ENCODE measurements around the gene MT1A. TPM values are rescaled to one million over a fixed set of nuclear protein-coding genes. Genes with fewer than 3 reads are reported as not detected.

MT1A gene
- total RNA-seq, 2 experiments from 2014 or later: not detected

DNA sequence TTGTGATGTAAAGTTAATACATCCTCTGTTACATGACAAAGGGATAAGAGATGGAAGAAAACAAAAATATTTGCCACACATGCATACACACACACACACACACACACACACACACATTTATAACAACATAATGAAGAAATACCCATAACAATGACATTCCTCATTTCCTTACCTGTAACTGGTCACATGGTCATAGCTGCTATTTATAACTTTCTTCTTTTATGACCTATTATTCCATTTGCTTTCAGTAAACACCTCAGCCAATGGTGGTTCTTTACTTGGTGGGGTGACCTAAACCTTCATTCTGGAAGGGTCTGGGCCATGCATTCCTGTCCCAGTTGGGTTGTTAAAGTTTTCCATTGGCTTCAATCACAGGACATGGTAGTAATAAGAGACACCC, 24.8 kb upstream of the MT1A start:
- POLR2A ChIA-PET: interaction anchor here (1.0 kb wide), 1 partner anchor 12 kb away, joined by 3 read pairs; the partner anchor contains the start of gene MT1E
- no peak overlapping the region for H3K4me3 Mint-ChIP-seq
- H3K27me3 ChIP-seq (ENCODE audit: control insufficient read depth in 1 of 2, insufficient read depth in 2 of 2, low read length in 2 of 2): peaks cover 7 to 8% of the 10 kb centered on the region in 2 experiments
- H3K27ac ChIP-seq (ENCODE audit: low read depth in 1 of 2, low read length in 2 of 2): no peak overlapping the region
- H3K4me1 Mint-ChIP-seq (ENCODE audit: low read depth): peaks cover 34% of the 10 kb centered on the region
- peaks cover 9% of the 10 kb centered on the region for H3K27me3 Mint-ChIP-seq
- no peaks in the 10 kb centered on the region for H3K9me3 Mint-ChIP-seq
- peaks cover 44% of the 10 kb centered on the region for H3K4me1 ChIP-seq (ENCODE audit: insufficient read depth, low read length)
- no peak overlapping the region for H3K27ac Mint-ChIP-seq
- ATAC-seq (ENCODE audit: poor library complexity): no peak
- no peaks in the 10 kb centered on the region for H3K9me3 ChIP-seq (ENCODE audit: control insufficient read depth in 1 of 2, insufficient read depth in 1 of 2, low read length in 2 of 2)
- DNase-seq: no peak
- TF ChIP-seq, protein P1, sequence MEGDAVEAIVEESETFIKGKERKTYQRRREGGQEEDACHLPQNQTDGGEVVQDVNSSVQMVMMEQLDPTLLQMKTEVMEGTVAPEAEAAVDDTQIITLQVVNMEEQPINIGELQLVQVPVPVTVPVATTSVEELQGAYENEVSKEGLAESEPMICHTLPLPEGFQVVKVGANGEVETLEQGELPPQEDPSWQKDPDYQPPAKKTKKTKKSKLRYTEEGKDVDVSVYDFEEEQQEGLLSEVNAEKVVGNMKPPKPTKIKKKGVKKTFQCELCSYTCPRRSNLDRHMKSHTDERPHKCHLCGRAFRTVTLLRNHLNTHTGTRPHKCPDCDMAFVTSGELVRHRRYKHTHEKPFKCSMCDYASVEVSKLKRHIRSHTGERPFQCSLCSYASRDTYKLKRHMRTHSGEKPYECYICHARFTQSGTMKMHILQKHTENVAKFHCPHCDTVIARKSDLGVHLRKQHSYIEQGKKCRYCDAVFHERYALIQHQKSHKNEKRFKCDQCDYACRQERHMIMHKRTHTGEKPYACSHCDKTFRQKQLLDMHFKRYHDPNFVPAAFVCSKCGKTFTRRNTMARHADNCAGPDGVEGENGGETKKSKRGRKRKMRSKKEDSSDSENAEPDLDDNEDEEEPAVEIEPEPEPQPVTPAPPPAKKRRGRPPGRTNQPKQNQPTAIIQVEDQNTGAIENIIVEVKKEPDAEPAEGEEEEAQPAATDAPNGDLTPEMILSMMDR (IDR thresholded peaks at IDR 0.05): no peak
- H3K36me3 Mint-ChIP-seq (ENCODE audit: low read depth): no peaks in the 10 kb centered on the region
- H3K4me3 ChIP-seq (ENCODE audit: low read length): no peak overlapping the region
- H3K36me3 ChIP-seq (ENCODE audit: insufficient read depth, low read length): no peaks in the 10 kb centered on the region
- intact Hi-C loops (cut with DNase I, micrococcal nuclease): no loop called here
- CTCF ChIA-PET: no interaction called here

DNA sequence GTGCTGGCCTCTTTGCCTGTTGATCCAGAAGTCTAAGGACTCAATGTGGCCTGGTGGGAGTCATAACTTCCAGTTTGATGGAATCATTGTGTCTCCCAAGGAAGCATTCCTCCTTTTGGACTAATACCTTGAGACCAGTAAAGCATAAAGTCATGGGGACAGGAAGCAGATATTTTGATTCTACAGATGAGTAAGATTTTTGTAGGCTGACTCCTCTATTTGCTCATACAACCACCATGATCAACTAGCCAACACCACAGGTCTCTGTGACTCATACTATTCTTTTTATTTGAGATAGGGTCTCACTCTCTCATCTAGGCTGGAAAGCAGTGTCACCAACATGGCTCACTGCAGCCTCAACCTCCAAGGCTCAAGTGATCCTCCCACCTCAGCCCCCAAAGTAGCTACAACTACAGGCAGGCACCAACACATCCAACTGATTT, 23.9 kb upstream of the MT1A start:
- ATAC-seq (ENCODE audit: poor library complexity) (no peak), DNase-seq (no peak)
- TF ChIP-seq, protein P1 (IDR thresholded peaks at IDR 0.05): no peak
- Histone ChIP-seq H3K4me1 (ENCODE audit: insufficient read depth, low read length) (peaks cover 35% of the 10 kb centered on the region), H3K4me3 (ENCODE audit: low read length) (no peak overlapping the region), H3K27me3 (ENCODE audit: control insufficient read depth in 1 of 2, insufficient read depth in 2 of 2, low read length in 2 of 2) (peaks cover 7 to 8% of the 10 kb centered on the region in 2 experiments), H3K9me3 (ENCODE audit: control insufficient read depth in 1 of 2, insufficient read depth in 1 of 2, low read length in 2 of 2) (no peaks in the 10 kb centered on the region), H3K36me3 (ENCODE audit: insufficient read depth, low read length) (no peaks in the 10 kb centered on the region), H3K27ac (ENCODE audit: low read depth in 1 of 2, low read length in 2 of 2) (no peak overlapping the region)
- Mint-ChIP-seq H3K27me3 (peaks cover 13% of the 10 kb centered on the region), H3K4me3 (no peak overlapping the region), H3K4me1 (ENCODE audit: low read depth) (peaks cover 26% of the 10 kb centered on the region), H3K9me3 (no peaks in the 10 kb centered on the region), H3K36me3 (ENCODE audit: low read depth) (no peaks in the 10 kb centered on the region), H3K27ac (no peak overlapping the region)
- ChIA-PET POLR2A (no interaction called here), CTCF (no interaction called here)
- intact Hi-C loops (cut with DNase I, micrococcal nuclease): no loop called here

DNA sequence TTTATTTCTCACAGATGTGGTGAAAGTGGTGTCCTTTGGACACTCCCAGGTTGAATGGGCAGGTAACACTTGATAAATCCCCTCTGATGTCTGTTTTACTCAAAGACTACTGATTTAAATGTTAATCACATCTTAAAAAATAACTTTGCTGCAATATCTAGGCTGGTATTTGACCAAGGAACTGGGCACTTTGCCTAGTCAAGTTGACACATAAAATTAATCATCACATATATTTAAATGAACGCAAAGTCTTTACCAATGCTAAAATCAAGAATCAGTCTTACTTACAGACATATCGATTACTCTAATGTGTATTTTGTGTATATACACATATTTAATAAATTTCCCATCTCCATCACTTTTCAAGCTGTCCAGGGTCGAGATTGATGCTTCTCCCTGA, 23.1 kb upstream of the MT1A start:
- TF ChIP-seq, protein P1 (IDR thresholded peaks at IDR 0.05): no peak
- no peaks in the 10 kb centered on the region for H3K36me3 Mint-ChIP-seq (ENCODE audit: low read depth)
- peaks cover 19% of the 10 kb centered on the region for H3K4me1 Mint-ChIP-seq (ENCODE audit: low read depth)
- DNase-seq (no peak), ATAC-seq (ENCODE audit: poor library complexity) (no peak)
- H3K9me3 ChIP-seq (ENCODE audit: control insufficient read depth in 1 of 2, insufficient read depth in 1 of 2, low read length in 2 of 2): no peaks in the 10 kb centered on the region
- H3K4me3 ChIP-seq (ENCODE audit: low read length): no peak overlapping the region
- ChIA-PET CTCF (no interaction called here), POLR2A (no interaction called here)
- intact Hi-C loops (cut with DNase I, micrococcal nuclease): no loop called here
- no peaks in the 10 kb centered on the region for H3K9me3 Mint-ChIP-seq
- peaks cover 27% of the 10 kb centered on the region for H3K4me1 ChIP-seq (ENCODE audit: insufficient read depth, low read length)
- peaks cover 13% of the 10 kb centered on the region for H3K27me3 Mint-ChIP-seq
- H3K4me3 Mint-ChIP-seq: no peak overlapping the region
- H3K27me3 ChIP-seq (ENCODE audit: control insufficient read depth in 1 of 2, insufficient read depth in 2 of 2, low read length in 2 of 2): peaks cover 7 to 8% of the 10 kb centered on the region in 2 experiments
- H3K27ac Mint-ChIP-seq: no peak overlapping the region
- no peaks in the 10 kb centered on the region for H3K36me3 ChIP-seq (ENCODE audit: insufficient read depth, low read length)
- H3K27ac ChIP-seq (ENCODE audit: low read depth in 1 of 2, low read length in 2 of 2): no peak overlapping the region
